ENCODE measurements around the gene HEBP1.

DNA sequence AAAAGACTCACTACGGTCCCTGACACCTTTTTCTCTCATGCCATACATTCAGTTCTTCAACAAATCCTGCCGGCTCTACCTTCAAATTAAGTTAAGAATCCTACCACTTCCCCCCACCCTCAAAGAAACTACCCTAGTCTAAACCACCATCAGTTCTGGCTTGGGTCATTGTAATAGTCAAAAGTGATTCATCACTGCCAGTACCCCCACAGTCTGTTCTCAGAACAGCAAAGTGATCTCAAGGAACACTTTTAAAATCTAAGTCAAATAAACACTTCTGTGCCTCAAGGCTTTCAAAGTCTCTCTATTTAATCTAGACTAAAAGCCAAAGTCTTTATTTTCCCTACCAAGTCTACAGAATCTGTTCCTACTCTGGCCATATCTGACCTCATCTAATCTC, 32.1 kb upstream of the HEBP1 start:
- TF ChIP-seq POLR2AphosphoS5 (IDR thresholded peaks at IDR 0.05), result no peak
- no peak for TF ChIP-seq CTCF (IDR thresholded peaks at IDR 0.05)

Data from esophagus muscularis mucosa (tissue), 3 donors.